ENCODE results near the gene SLC16A4. TPM values are rescaled to one million over a fixed set of nuclear protein-coding genes. Genes with fewer than 3 reads are reported as not detected.

Gene SLC16A4
- total RNA-seq, 2 donors from 2014 or later: 3.6 TPM

DNA sequence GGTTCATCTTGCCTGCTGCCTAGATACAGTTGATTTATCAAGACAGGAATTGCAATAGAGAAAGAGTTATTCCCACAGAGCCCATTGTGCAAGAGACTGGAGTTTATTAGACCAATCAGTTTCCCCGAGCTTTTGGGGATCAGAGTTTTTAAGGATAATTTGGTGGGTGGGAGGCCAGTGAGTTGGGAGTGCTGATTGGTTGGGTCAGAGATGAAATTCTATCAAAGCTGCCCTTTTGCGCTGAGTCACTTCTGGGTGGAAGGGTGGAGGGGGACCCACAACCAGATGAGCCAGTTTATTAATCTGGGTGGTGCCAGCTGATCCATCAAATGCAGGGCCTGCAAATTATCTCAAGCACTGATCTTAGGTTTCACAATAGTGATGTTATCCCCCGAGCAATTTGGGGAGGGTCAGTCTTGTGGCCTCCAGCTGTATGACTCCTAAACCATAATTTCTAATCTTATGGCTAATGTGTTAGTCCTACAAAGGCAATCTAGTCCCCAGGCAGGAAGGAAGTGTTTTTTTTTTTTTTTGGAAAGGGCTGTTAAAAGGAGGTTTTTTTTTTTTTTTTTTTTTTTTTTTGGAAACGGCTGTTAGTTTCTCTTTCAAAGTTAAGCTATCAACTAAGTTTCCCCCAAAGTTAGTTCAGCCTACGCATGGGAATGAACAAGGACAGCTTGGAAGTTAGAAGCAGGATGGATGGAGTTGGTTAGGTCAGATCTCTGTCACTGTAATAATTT is 7.4 kb downstream of the SLC16A4 start:
- TF ChIP-seq, protein P1, sequence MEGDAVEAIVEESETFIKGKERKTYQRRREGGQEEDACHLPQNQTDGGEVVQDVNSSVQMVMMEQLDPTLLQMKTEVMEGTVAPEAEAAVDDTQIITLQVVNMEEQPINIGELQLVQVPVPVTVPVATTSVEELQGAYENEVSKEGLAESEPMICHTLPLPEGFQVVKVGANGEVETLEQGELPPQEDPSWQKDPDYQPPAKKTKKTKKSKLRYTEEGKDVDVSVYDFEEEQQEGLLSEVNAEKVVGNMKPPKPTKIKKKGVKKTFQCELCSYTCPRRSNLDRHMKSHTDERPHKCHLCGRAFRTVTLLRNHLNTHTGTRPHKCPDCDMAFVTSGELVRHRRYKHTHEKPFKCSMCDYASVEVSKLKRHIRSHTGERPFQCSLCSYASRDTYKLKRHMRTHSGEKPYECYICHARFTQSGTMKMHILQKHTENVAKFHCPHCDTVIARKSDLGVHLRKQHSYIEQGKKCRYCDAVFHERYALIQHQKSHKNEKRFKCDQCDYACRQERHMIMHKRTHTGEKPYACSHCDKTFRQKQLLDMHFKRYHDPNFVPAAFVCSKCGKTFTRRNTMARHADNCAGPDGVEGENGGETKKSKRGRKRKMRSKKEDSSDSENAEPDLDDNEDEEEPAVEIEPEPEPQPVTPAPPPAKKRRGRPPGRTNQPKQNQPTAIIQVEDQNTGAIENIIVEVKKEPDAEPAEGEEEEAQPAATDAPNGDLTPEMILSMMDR (IDR thresholded peaks at IDR 0.05): no peak
- no peak for TF ChIP-seq POLR2A (IDR thresholded peaks at IDR 0.05)
- Histone ChIP-seq H3K27me3 (no peaks in the 10 kb centered on the region), H3K27ac (no peak overlapping the region), H3K4me1 (no peaks in the 10 kb centered on the region), H3K36me3 (replicated peaks in 1 of 2; ENCODE audit: insufficient read depth in 1 of 2, low read depth in 2 of 2) (peaks cover 0 to 2% of the 10 kb centered on the region in 2 donors), H3K4me3 (no peak overlapping the region), H3K9me3 (no peaks in the 10 kb centered on the region)
- intact Hi-C loops (cut with DNase I): no loop called here
- DNase-seq: no peak
- ATAC-seq: no peak
- WGBS, 2 donors: 71 to 77% methylated on average over 5 of the region's 5 CpGs

- Histone ChIP-seq H3K27me3 (no peaks in the 10 kb centered on the region), H3K9me3 (no peaks in the 10 kb centered on the region), H3K36me3 (replicated peaks in 1 of 2; ENCODE audit: insufficient read depth in 1 of 2, low read depth in 2 of 2) (peaks cover 0 to 2% of the 10 kb centered on the region in 2 donors), H3K4me3 (no peak overlapping the region), H3K4me1 (no peaks in the 10 kb centered on the region), H3K27ac (no peak overlapping the region)
- no peak for TF ChIP-seq POLR2A (IDR thresholded peaks at IDR 0.05)
- TF ChIP-seq, protein P1 (IDR thresholded peaks at IDR 0.05): no peak
- WGBS, 2 donors: 67 to 80% methylated on average over 10 of the region's 10 CpGs
- DNase-seq: no peak
- no peak for ATAC-seq
- intact Hi-C loops (cut with DNase I): no loop called here
Observed at GRCh38 chr1:110380672-110381283, 10.0 kb downstream of the SLC16A4 start.

DNA sequence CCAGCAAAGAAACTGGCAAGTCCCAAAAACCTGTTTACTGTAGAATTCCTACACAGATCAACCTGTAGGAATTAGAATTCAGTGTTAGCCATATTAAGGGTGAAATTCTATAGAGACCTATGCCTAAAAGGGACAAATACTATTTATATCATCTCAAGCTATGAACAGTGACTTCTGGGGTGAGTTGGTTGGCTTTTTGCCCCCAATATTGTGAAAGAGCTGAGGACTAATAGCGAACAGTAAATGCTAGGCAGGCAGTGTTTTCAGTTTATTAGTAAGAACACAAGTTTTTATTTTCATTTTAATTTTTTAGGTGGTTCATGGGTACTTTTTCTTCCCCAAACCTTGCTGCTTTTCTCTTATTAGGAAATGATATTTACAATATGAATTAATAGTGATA is 15.3 kb downstream of the SLC16A4 start:
- Histone ChIP-seq H3K27me3 (no peaks in the 10 kb centered on the region), H3K36me3 (replicated peaks in 1 of 2; ENCODE audit: insufficient read depth in 1 of 2, low read depth in 2 of 2) (peaks cover 0 to 3% of the 10 kb centered on the region in 2 donors), H3K27ac (no peak overlapping the region), H3K9me3 (no peaks in the 10 kb centered on the region), H3K4me1 (no peaks in the 10 kb centered on the region), H3K4me3 (no peak overlapping the region)
- DNase-seq: no peak
- ATAC-seq: no peak
- intact Hi-C loops (cut with DNase I): no loop called here
- WGBS, 2 donors: 96 to 100% methylated on average over 1 of the region's 1 CpG
- no peak for TF ChIP-seq POLR2A (IDR thresholded peaks at IDR 0.05)
- TF ChIP-seq, protein P1 (IDR thresholded peaks at IDR 0.05): no peak

DNA sequence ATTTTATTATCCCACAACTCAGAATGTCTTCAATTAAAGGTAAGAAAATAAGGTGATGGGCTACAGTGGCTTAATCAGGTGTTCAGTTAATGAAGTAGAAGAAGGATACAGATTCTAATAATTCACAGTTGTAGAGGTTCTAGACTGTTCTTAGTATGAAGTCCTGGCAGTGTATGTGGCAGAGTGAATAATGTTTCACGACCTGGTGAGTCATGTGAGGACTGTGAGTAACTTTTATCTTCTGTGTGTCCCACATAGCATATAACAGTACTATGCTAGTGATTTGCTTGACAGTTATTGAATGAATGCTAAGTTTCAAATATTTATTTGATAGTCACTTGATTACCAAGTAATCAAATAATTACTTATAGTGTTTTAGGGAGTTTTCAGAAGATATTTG is 20.0 kb downstream of the SLC16A4 start:
- ATAC-seq: no peak
- Histone ChIP-seq H3K27me3 (no peaks in the 10 kb centered on the region), H3K9me3 (peaks cover 0 to 3% (median 0%) of the 10 kb centered on the region in 3 donors), H3K27ac (no peak overlapping the region), H3K4me1 (no peaks in the 10 kb centered on the region), H3K4me3 (no peak overlapping the region), H3K36me3 (replicated peaks in 1 of 2; ENCODE audit: insufficient read depth in 1 of 2, low read depth in 2 of 2) (peaks cover 3 to 5% of the 10 kb centered on the region in 2 donors)
- TF ChIP-seq, protein P1 (IDR thresholded peaks at IDR 0.05): no peak
- no peak for TF ChIP-seq POLR2A (IDR thresholded peaks at IDR 0.05)
- intact Hi-C loops (cut with DNase I): no loop called here
- DNase-seq: no peak
- 22 to 31% methylated on average over 1 of the region's 1 CpG for WGBS, 2 donors

Data from body of pancreas (tissue), 4 donors.